ENCODE measurements around the gene CSMD2. TPM values are rescaled to one million over a fixed set of nuclear protein-coding genes. Genes with fewer than 3 reads are reported as not detected.

The CSMD2 gene
- total and polyA plus RNA-seq, 2 of the 8 experiments (the other 6 are each of a cell fraction or from before 2014, with no cell fraction given) = 7.0 to 14.7 TPM

DNA sequence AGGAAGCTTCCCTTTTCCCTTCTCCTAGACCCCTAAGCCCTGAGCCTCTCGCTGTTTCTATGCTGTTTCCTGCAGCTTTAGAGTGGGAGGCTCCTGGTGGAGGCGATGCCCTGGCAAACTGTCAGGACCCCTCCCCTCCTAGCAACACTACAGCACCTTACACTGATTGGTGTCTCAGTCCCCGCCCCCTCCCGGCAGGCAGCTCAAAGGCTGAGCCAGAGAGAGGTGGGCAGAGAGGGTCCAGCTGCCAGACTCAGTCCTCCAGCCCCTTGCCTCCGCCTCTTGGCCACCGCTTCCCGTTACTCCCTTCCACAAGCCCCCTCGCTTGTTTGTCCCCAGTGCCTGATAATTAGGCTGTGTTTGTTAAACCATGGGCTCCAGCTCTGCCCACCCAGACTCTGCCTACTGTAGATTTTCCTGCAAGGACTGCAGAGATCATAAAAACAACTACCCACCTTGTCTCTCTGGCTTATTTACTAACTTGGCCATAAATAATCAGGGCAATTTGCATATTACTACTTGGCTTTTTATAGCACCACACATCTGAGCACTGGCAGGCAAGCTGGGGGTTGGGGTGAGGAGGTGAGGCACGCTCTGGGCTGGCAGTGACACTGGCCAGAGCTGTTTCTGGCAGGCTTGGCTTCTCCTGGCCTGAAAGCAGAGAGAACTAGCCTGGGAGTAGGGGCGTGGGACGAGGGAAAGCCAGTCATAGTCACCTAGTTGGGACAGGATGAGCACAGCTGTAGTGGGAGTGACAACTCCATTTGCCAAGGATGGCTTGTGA, 107.5 kb downstream of the CSMD2 start (continued):
- TF ChIP-seq SP4 (IDR thresholded peaks at IDR 0.05; ENCODE audit: low read length) (no peak), USF2 (IDR thresholded peaks at IDR 0.05; ENCODE audit: low read length) (no peak), EGR1 (IDR thresholded peaks at IDR 0.05; ENCODE audit: borderline replicate concordance, low read depth, low read length) (no peak), CREB1 (IDR thresholded peaks at IDR 0.05) (no peak), YY1 (IDR thresholded peaks at IDR 0.05; ENCODE audit: low read depth, low read length) (no peak), SP1 (IDR thresholded peaks at IDR 0.05; ENCODE audit: low read depth, low read length) (no peak), RFX5 (IDR thresholded peaks at IDR 0.05; ENCODE audit: borderline replicate concordance, low read depth, low read length) (no peak), KDM4A (IDR thresholded peaks at IDR 0.05; ENCODE audit: low read depth, low read length, severe bottlenecking) (no peak)
